SK-N-DZ (cell line): ENCODE data around the gene CYP24A1.
"Not testable (repeated sequence)": the region's sequence is repeated elsewhere in the genome, so short reads cannot be mapped to it uniquely, and the experiment has no call there.

Experiments
- DNase-seq: peaks from one replicate; pipeline ENCODE4 v3.0.0-alpha.2; 2015; ENCODE audit warnings: low spot score

Gene CYP24A1

DNA sequence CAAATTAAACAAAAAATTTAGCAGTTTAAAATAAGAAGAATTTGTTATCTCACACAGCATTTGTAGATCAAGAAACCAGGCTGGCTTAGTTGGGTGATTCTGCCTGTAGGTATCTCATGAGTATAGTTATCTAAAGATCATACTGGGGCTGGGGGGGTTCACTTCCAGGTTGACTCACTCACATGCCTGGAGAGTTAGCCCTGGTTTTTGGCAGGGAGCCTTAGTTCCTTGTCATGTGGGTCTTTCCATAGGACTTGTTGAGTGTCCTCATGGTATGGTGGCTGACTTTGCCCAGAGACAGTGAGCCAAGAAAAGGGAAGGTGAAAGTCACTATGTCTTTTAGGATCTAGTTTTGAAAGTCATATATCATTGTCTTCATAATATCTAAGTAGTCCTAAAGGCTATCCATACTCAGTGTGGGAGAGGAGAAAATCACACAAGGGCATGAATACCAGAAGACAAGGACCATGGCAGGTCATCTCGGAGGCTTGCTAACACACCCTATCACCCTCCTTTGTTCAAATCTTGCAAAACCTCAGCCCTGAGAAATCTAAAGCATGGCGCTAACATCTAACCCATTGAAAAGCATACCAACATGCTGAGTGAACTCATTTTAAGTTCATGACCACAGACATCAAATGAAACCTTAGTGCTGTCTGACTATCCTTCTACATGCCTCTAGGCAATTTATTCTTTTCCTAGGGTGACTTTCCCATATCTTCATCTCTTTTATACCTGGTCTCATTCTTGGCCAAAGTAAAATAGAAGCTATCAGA is 39.2 kb downstream of the CYP24A1 start:
- no peak for DNase-seq

DNA sequence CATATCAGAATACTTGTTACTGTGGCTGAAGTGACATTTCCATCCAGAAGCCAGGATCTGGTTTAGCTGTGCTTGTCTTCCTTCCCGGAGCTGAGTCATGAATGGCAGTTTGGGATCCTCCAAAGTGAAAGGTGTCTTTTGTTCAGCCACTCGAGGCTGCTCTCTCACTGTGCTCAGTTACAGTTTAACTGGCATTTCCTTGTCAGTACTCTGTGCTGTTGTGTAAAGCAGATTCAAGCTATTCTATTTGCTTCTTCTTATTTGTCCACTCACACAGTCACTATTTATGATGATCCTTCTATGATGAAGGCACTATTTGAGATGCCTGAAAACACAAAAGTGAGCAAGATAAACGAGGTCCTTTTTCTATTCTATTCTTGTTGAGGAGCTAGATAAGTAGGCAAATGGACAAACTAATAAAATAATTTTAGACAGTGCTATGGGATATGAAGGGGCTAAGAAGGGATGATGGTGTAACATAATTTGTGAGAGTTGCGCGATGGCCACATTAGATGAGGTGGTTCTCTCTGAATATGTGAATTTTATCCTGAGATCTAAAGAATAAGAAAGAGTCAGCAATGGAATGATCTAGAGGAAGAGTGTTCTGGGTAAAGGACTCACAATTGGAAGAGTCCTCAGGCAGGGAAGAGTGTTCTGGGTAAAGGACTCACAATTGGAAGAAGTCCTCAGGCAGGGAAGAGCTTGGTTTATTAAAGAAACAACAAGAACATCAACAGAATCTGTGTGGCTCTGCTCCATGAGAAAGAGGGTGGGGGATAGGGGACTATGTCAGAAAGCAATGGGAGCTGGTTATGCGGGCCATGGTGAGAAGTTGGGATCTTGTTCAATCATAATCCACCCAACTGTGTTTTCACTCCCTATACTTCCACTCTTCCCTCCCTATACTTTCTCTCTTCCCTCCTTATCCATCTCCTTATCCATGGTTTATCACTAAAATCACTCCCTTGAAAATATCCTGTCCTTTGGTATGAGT is 40.1 kb downstream of the CYP24A1 start:
- no peak for DNase-seq

- DNase-seq = no peak
These were observed 41.0 kb downstream of the CYP24A1 start for GRCh38 chr20:54132612-54133433.

GRCh38 chr20:54131675-54132611 is 41.8 kb downstream of the CYP24A1 start:
- DNase-seq = no peak

DNA sequence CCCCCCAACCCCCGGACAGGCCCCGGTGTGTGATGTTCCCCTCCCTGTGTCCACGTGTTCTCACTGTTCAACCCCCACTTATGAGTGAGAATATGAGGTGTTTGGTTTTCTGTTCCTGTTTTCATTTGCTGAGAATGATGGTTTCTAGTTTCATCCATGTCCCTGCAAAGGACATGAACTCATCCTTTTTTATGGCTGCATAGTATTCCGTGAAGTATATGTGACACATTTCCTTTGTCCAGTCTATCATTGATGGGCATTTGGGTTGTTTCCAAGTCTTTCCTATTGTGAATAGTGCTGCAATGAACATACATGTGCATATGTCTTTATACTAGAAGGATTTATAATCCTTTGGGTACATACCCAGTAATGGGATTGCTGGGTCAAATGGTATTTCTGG is 42.7 kb downstream of the CYP24A1 start:
- DNase-seq = not testable (repeated sequence)

- DNase-seq = no peak
These were observed 44.4 kb downstream of the CYP24A1 start for GRCh38 chr20:54129350-54129749.

- no peak for DNase-seq
These were observed 45.8 kb downstream of the CYP24A1 start for GRCh38 chr20:54127855-54128574.

GRCh38 chr20:54126806-54127655 is 46.8 kb downstream of the CYP24A1 start:
- DNase-seq = no peak

- not testable (repeated sequence) for DNase-seq
These were observed 47.5 kb downstream of the CYP24A1 start for GRCh38 chr20:54126328-54126727.

DNA sequence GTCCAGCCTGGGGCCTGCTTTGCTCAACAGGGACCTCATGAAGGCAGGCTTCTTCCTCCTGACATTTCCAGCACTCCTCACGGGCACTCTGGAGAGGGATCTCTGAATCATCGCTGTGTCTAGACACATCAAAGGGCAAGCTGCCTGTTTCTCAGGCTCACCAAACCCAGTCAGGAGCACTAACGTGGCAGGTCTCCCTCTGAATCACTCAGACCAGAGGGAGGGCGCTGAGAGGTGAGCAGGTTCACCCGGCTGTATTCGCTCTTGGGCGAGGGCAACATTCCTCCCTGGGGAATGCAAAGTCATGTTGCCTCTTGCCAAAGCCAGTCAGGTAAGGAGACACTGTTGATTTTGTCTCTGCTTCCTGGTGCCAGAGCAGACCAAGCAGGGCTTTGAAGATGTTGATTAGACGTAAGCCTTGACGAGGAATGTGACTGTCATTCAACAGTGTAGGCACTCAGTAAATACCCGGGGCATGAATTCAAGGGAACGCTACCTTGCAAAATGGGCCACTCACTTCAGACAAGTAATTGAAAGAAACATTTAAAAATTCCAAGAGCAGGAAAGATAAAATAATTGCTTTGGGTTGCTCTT is 50.1 kb downstream of the CYP24A1 start:
- DNase-seq = no peak

- DNase-seq = no peak
These were observed 50.9 kb downstream of the CYP24A1 start for GRCh38 chr20:54122681-54123586.

DNA sequence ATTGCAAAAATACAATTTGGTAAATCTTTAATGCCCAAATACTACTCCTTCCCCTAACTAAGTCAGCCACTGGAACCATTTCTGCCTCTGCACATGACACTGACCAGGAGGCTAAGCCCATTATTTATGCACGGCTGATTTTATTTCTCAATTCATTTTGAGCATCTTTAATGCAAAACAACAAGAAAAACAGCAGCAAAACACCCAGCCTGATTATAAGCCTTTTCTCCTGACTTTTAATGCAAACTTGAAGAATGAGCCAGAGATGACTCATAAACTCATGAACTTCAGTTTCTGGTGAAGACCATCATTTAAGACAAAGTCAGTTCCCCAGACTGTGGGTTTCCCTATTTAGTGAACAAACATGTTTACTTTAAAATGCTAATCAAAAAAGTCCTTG is 51.6 kb downstream of the CYP24A1 start:
- DNase-seq = no peak

GRCh38 chr20:54119744-54120143 is 54.0 kb downstream of the CYP24A1 start:
- DNase-seq = no peak

- no peak for DNase-seq
These were observed 55.4 kb downstream of the CYP24A1 start for GRCh38 chr20:54118220-54119001.

DNA sequence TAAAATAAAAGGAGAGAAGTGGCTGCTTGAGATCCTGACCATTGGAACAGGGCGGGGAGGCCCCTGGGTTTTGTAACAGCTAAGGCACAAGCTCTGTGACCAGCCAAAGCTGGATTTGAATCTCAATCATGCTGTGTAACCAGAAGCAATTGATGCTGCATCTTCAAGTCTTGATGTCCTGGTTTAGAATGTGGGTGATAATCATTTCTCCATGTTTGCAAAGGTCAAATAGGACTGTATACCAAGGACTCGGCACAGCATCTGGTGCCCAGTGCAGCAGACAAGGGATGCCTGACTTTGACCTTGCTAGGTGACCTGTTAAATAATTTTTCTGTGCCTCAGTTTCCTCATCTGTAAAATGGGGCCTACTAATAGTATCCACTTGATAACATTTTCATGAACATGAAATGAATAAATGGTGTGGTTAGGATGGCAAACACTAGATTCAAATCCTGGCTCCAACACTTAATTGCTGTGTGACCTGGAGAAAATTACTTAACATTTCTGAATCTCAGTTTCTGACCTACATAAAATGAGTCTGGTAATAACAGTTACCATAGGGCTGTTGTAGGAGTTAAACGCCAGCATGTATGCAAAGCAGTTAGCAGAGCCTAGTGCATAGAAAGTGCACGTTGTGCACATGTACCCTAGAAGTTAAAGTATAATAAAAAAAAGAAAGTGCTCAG is 57.1 kb downstream of the CYP24A1 start:
- DNase-seq = no peak
